Left ventricle myocardium inferior (tissue), 1 donor: ENCODE data around the gene MIER2. TPM values are rescaled to one million over a fixed set of nuclear protein-coding genes. Genes with fewer than 3 reads are reported as not detected.

Experiments
- DNase-seq: peaks from one replicate; pipeline ENCODE4 v3.0.0-alpha.2; 2020
- H3K27ac ChIP-seq: fragments of 200-600 bp; replicated peaks from 2 replicates; pipeline ENCODE4 v1.8.0; 2021
- H3K27me3 ChIP-seq: fragments of 200-600 bp; 2 replicates; pipeline ENCODE4 v1.8.0; 2021; ENCODE audit warnings: low read depth
- H3K36me3 ChIP-seq: fragments of 200-600 bp; 2 replicates; pipeline ENCODE4 v1.8.0; 2021
- H3K4me1 ChIP-seq: fragments of 200-600 bp; 2 replicates; pipeline ENCODE4 v1.8.0; 2021
- H3K4me3 ChIP-seq: fragments of 200-600 bp; 2 replicates; pipeline ENCODE4 v1.8.0; 2021; ENCODE audit warnings: mild to moderate bottlenecking, moderate library complexity
- H3K9me3 ChIP-seq: fragments of 200-600 bp; replicated peaks from 2 replicates; pipeline ENCODE4 v1.8.0; 2021
- intact Hi-C: fragments of 100-400 bp; cut with micrococcal nuclease; formaldehyde crosslinking; loops from one replicate; pipeline ENCODE4 v1.11.0; 2022
- total RNA-seq: library from RNA; stranded (reverse); fragmentation: NEBNext Ultra II Directional; extraction: Animal tissue kit (Norgen Biotek cat#: 25700); gene quantifications from one replicate; pipeline ENCODE4 v1.2.1, GENCODE V29; 2021
- TF ChIP-seq, protein P1 (sequence below): fragments of 200-600 bp; IDR thresholded peaks from 2 replicates; pipeline ENCODE4 v1.8.0; 2021; ENCODE audit warnings: antibody characterized with exemption, mild to moderate bottlenecking, borderline replicate concordance
- donor health status: DM: no; HTN: yes; CAD: no; lungs with severe emphysema.

Gene MIER2
- total RNA-seq, 1 donor from 2014 or later: 15.9 TPM

- H3K4me1 ChIP-seq: peaks cover 20% of the 10 kb centered on the region
- intact Hi-C loops: no loop called here
- no peak overlapping the region for H3K27ac ChIP-seq
- no peak for DNase-seq
- no peaks in the 10 kb centered on the region for H3K36me3 ChIP-seq
- no peaks in the 10 kb centered on the region for H3K9me3 ChIP-seq
- H3K27me3 ChIP-seq: peaks cover 91% of the 10 kb centered on the region
- H3K4me3 ChIP-seq: no peak overlapping the region
- TF ChIP-seq, protein P1, sequence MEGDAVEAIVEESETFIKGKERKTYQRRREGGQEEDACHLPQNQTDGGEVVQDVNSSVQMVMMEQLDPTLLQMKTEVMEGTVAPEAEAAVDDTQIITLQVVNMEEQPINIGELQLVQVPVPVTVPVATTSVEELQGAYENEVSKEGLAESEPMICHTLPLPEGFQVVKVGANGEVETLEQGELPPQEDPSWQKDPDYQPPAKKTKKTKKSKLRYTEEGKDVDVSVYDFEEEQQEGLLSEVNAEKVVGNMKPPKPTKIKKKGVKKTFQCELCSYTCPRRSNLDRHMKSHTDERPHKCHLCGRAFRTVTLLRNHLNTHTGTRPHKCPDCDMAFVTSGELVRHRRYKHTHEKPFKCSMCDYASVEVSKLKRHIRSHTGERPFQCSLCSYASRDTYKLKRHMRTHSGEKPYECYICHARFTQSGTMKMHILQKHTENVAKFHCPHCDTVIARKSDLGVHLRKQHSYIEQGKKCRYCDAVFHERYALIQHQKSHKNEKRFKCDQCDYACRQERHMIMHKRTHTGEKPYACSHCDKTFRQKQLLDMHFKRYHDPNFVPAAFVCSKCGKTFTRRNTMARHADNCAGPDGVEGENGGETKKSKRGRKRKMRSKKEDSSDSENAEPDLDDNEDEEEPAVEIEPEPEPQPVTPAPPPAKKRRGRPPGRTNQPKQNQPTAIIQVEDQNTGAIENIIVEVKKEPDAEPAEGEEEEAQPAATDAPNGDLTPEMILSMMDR: no peak
Observed at GRCh38 chr19:369876-370275, 25.3 kb upstream of the MIER2 start.

DNA sequence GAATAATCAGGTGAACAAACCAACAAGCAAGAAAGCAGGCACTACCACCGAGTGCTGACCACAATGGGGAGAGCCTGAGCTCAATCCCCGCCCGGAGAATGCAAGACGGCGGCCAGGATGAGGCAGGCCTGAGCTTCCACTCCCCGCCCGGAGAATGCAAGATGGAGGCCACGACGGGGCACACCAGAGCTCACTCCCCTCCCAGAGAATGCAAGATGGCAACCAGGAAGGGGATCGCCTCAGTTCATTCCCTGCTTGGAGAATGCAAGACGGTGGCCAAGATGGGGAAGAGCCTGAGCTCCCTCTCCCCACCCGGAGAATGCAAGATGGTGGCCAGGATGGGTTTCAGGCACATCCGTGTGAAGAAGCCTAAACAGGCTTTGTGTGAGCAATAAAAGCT, 24.7 kb upstream of the MIER2 start:
- TF ChIP-seq, protein P1: no peak
- no peak overlapping the region for H3K4me3 ChIP-seq
- no peaks in the 10 kb centered on the region for H3K9me3 ChIP-seq
- intact Hi-C loops: no loop called here
- no peak overlapping the region for H3K27ac ChIP-seq
- no peaks in the 10 kb centered on the region for H3K36me3 ChIP-seq
- peaks cover 20% of the 10 kb centered on the region for H3K4me1 ChIP-seq
- no peak for DNase-seq
- peaks cover 91% of the 10 kb centered on the region for H3K27me3 ChIP-seq

- TF ChIP-seq, protein P1: no peak
- Histone ChIP-seq H3K4me3 (no peak overlapping the region), H3K36me3 (no peaks in the 10 kb centered on the region), H3K27me3 (peaks cover 86% of the 10 kb centered on the region), H3K9me3 (no peaks in the 10 kb centered on the region), H3K4me1 (peaks cover 20% of the 10 kb centered on the region), H3K27ac (no peak overlapping the region)
- no peak for DNase-seq
- intact Hi-C loops: no loop called here
Observed at GRCh38 chr19:368630-369024, 24.0 kb upstream of the MIER2 start.

DNA sequence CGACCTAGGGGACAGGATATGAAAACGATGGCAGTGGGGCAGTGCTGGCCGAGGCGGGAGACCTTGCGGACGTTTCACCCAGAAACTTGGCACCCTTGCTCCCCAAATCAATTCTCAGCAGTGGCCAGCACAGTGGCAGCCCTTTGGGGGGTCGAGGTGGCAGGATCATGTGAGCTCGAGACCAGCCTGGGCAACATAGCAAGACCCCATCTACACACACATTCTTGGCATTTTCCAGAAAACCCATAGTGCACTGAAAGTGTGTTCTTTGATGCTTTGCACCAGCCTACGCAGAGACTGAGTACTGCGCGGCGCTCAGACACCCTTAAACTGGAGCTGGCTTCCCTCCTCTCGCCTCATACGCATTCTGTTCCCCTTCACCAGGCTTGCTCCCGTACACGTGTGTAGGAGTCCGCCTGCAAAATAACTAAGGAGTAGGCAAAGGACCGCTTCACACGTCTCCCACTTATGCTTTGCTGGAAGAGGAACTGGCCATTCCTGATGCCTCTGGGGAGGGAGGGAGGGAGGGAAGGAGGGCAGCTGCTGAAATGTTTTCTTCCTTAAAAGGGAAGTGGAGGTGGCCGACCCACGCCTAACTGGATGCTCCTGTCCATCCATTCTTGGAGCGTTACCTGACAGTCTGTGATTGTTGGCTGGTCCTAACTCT, 23.5 kb upstream of the MIER2 start:
- H3K4me1 ChIP-seq: peaks cover 18% of the 10 kb centered on the region
- H3K9me3 ChIP-seq: no peaks in the 10 kb centered on the region
- intact Hi-C loops: no loop called here
- no peak overlapping the region for H3K4me3 ChIP-seq
- TF ChIP-seq, protein P1: no peak
- DNase-seq: no peak
- H3K36me3 ChIP-seq: no peaks in the 10 kb centered on the region
- H3K27me3 ChIP-seq: peaks cover 86% of the 10 kb centered on the region
- no peak overlapping the region for H3K27ac ChIP-seq

GRCh38 chr19:367561-367960, 23.0 kb upstream of the MIER2 start:
- no peaks in the 10 kb centered on the region for H3K9me3 ChIP-seq
- intact Hi-C loops: no loop called here
- TF ChIP-seq, protein P1: no peak
- DNase-seq: no peak
- H3K4me1 ChIP-seq: peaks cover 13% of the 10 kb centered on the region
- H3K4me3 ChIP-seq: no peak overlapping the region
- no peaks in the 10 kb centered on the region for H3K36me3 ChIP-seq
- H3K27me3 ChIP-seq: peaks cover 86% of the 10 kb centered on the region
- H3K27ac ChIP-seq: no peak overlapping the region
